HG02884 (cell line): ENCODE data around the gene WNT7B.

Source experiments
- ATAC-seq: cut with Tn5 transposase; IDR thresholded peaks from one replicate; pipeline ENCODE4 v1.9.1; 2021; ENCODE audit warnings: mild to moderate bottlenecking, moderate library complexity; ENCODE audit not compliant: unreplicated experiment

Gene WNT7B

DNA sequence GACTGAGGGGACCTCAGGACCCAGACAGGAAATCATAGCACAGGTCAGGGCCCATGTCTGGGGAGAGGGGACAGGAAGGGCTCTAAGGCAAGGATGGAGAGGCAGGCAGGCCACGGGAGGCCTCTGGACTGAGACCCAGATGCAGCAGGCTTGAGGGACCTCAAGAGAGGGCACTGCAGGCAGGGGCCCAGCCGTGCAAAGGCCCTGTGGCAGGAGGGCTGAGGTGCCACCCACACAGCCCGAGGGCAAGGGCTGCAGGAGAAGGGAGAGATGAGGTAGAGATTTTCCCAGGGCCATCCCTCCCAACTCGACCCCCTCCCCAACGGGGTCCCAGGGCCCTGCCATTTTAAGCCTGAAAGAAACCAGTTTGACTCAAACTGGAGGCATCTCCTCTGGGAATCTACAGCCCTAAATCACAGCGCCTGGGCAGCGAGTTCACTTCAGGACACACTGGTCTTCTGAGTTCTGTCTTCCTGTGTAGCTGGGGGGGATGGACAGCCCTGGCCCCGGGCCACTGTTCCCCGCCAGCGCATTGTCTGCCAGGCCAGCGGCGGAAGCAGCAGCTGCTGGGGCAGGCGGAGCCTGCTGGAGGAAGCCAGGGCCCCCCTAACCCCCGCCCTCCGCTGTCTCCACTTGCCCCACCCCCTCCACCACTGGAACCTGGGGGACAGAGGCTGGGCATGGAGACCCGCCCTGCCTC, 20.3 kb upstream of the WNT7B start:
- no peak for ATAC-seq

DNA sequence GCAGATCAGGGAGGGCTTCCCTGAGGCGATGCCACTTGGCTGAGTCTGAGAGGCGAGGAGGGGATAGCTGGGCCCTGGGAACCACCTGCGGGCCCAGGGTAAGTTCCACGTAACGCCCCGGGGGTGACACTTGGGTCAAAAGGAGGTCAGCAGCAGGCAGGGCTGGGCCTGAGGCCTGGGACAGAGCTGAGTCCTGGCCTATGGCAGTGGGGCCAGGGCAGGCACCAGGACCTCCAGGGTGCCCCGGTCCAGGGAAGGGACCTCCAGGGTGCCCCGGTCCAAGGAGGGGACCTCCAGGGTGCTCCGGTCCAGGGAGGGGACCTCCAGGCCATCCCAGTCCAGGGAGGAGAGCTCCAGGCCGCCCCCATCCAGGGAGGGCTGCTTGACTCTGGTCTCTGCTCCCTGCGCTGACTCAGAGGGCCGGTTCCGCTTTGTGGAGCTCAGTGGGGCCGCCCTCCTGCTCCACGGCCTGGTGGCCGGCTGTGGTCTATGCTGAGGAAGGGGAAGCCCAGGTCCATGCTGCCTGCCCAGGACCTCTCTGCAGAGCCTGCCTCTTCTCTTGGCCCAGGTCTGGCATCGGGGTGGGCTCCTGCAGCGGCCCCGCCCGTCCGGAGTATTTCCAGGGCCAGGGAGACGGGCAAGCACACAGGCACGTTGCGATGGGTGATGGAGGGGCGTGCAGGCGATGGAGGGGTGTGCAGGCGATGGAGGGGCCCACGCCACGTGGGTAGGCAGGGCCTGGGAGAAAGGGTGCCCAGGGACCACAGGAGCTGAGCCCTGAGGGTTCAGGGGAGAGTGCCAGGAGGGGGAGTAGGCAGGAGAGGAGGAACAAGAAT, 19.5 kb upstream of the WNT7B start:
- ATAC-seq, result no peak

DNA sequence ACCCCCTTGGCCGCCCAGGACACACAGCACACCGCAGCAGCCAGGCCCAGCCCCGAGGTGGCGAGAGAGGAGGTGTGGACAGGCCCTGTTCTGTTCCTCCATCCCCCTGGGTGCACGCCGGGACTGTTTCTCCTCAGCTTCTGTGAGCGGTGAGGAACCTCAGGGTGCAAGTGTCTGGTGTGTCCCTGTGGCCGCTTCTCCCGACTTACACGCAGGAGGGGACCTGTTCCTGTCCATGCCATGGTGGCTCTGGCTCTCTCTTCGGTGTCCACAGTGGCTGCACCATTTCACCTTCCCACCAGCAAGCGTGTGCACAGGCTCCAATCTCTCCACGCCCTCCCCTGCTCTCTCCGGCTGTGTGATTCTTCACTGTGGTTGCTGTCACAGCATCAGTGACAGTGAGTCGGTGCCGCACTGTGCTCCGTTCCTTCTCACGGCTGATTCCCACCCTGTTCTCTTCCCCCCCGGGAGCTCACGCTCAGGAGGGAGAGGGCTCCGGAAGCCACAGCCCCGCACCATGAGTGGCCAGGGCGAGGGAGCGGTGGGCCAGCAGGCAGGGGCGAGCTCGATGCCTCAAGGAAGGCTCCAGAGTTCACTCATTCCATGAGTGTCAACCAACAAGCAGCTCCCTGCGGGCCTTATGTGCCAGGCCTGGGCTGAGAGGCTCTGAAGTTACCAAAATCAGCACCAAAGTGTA, 18.6 kb upstream of the WNT7B start:
- no peak for ATAC-seq

DNA sequence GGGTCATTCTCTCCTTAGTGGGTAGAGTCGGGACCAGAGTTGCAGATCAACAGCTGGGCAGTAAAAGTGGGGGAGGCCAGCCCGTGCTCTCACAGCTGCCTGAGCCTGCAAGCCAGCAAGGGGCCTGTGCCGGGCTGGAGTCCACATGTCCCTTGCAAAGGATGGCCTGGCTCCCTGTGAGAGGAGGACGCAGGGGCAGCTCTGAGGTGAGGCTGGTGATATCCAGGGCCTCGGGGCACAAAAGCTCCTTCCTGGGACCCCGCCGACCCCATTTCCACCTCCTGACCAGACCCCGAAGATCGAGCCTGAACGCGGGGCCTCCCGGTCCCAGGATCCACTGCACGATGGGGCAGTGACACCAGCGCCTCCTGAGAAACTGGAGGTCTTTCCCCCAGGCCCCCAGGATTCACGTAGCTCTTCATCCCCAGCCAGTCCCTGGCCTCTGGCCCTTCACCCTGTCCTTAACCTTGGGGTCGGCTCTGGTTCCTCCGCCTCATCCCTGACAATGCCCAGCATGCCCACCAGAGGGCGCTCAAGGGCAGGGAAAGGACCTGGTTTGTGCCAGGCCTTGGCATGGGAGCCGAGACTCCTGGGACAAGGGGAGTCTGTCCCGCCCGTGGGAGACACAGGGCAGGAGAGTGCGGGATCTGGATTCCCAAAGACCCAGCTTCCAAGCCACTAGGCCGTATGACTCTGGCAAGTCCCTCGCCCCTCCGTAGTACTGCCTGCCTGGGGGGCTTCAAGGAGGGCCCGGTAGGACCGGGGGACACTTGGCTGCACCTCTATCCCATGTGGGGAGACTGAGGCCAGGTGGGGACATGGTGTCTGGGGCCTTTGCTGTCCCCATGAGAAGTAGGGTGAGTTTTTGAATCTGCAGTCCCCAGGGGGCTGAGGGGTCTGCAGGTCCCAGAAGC, 17.8 kb upstream of the WNT7B start:
- ATAC-seq, result no peak

- no peak for ATAC-seq
Observed at GRCh38 chr22:45993841-45994240, 16.9 kb upstream of the WNT7B start.

DNA sequence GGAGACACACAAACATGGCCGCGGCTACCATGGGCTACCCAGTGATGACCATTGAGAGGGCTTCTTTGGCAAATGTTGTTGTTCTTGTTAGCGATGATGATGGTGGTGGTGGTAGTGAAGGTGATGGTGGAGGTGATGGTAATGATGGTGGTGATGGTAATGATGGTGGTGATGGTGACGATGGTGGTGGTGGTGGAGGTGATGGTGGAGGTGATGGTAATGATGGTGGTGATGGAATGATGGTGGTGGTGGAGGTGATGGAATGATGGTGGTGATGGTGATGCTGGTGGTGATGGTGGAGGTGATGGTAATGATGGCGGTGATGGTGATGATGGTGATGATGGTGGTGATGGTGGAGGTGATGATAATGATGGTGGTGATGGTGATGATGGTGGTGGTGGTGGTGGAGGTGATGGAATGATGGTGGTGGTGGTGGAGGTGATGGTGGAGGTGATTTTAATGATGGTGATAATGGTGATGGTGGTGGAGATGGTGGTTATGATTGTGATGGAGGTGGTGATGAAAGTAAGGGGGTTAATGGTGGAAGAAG, 16.3 kb upstream of the WNT7B start:
- ATAC-seq, result no peak

DNA sequence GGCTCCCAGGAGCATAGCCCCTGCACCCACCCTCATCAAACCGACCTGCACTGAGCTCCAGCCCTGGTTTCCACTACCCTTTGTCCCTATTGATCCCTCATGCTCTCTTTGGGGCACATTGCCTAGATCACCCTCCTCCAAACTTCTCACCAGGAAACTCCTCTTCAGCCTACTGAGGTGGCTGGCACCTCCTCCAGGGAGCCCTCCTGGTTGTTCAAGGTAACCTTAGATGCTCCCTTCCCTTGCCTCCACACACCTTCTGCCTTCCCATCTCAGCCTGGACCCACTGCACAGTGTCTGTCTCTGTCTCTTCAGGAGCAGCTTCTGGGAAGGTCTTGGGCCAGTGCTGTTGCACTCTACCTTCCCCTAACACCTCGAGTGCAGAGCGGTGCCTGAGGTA, 15.8 kb upstream of the WNT7B start:
- no peak for ATAC-seq

- ATAC-seq, result no peak
Observed at GRCh38 chr22:45991098-45991497, 14.1 kb upstream of the WNT7B start.

- no peak for ATAC-seq
Observed at GRCh38 chr22:45987136-45987861, 10.3 kb upstream of the WNT7B start.

GRCh38 chr22:45984316-45984916, 7.5 kb upstream of the WNT7B start:
- no peak for ATAC-seq

DNA sequence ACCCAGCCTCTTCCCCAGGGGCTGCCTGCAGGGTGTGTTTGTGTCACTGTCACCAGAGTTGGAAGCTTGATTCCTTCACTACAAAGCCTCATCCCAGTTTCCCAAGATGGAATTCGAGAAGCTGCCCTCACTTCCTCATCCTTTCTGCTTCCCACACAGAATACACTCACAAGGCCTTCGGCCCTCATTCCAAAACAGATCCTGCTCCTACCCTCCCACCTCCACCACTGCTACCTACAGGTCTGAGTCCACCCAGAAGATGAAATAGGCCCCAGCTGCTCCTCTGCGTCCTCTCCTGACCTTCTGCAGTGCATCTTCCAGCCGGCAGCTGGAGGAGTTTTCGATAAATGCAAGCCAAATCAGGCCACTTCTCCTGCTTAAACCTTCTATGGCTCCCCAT, 6.8 kb upstream of the WNT7B start:
- ATAC-seq, result no peak

DNA sequence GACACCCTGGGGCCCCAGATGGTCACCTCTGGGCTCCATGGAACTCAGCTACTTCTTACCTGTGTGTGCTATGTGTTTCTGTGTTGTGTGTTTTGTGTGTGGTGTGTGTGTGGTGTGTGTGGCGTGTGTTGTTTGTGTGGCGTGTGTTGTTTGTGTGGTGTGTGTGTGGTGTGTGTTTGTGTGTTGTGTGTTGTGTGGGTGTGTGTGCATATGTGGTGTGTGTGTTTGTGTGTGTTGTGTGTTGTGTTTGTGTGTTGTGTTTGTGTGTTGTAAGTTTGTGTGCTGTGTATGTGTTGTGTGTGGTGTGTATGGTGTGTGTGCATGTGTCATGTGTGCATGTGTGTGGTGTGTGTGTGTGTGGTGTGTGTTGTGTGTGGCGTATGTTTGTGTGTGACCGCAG, 3.8 kb upstream of the WNT7B start:
- no peak for ATAC-seq

DNA sequence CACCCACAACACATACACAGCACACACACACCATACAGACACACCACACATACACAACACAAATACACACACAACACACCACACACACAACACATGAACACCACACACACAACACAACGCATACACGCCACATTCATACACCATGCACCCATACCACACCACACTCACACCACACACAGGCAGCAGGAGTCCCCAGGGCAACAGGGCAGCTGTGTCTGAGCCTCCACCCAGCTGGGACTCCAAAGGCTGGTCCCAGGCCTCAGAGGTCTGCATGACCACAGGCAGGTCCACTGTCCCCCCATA, 3.3 kb upstream of the WNT7B start:
- ATAC-seq, result no peak

DNA sequence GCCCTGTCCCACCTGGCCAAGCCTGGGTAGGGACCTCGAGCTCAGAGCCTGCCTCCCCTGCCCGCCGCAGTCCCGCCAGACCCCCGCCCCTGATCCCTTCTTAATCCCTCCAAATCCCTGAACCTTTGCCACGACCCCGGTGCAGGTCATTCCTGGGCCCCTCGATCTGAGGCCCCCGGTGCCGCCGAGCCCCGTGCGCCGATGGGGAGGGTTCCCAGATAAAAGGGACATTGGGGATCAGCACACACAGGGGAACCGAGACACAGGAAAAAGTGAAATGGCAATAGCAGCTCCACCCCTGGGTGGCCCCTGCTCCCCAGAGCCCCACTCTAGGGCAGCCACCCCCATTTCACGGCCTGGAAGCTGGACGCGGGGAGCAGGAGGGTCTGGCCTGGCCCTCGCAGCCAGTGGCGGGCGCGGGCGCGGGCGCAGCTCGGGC, 1.3 kb upstream of the WNT7B start:
- no peak for ATAC-seq

GRCh38 chr22:45977551-45978274, 751 bp upstream of the WNT7B start:
- no peak for ATAC-seq

DNA sequence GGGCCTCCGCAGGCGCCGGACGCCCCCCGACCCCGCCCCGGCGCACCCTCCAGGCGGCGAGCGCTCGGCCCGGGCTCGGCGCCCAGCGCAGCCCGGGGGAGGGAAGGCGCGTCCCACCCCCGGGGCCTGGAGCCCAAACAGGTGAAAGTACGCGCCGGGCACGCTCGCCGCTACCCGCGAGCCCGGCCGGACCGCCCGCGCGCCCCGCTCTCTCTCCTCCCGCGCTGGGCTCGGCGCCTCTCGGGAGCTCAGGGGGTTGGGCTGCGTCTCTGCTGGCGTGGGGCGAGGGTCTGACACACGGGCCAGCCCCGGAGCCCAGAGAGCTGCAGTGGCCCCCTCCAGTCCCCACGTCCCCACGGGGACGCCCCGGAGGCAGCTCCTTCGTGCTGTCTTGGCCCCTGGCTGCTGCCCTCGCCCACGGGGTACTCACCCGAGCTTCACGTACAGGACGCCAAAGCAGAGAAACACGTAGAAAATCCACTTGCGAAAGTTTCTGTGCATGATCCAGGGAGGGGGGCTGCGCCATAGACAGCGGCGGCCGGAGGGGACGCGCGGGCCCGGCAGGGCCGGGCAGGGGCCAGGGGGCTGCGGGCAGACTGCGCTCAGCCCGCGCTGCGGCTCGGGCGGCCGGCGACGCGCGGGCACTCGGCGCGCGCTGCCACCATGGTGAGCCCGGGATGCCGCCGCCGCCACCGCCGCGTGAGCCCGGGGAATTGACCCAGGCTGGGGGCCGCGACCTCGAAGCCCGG, 534 bp downstream of the WNT7B start:
- ATAC-seq, result no peak

DNA sequence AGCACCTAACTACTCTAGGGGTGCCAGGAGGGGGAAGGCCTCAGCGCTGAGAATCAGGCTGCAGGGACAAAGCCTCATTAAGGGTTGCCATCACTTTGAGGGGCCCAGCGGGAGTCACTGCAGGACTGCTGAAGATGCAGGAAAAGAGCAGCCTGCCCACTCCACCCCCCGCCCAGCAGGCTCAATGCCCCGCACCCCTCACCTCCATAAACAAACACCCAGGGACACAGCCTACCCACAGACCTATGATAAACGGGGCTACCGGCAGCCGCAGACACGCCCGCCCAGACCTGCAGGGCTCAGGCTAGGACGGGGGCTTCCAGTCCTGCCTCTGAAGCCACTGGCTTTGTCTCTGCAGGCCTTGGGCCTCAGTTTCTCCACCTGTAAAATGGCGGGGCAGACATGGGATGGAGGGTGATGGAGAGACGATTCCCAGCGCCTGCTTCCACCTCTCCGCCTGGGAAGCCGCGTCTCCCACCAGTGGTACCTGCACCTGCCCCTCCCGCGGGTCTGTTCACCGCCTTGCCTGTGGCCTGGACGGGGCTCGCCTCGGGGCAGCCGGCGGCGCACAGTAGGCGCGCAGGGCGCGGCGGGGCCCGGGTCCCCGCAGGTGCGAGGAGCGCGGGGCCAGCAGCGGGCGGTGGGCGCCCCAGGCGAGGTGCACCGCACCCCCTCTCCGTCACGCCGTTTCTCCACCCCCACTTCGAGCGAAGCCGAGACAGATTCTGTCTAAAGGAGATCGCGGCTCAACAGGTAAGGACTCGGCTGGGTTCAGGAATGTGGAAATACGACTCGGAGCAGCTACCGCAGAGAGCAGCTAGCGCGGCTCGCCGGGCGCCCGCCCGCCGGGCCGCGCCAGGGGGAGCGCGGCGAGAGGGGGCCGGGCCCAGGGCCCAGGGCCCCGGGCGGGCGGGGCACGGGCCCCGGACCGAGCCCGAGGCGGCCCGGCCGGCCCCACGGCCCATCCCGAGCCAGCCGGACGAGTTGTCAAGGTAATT, 1.5 kb downstream of the WNT7B start:
- ATAC-seq, result no peak
